GM21526 (cell line): ENCODE measurements around the gene MCF2L2.
"Not testable (repeated sequence)": the region's sequence is repeated elsewhere in the genome, so short reads cannot be mapped to it uniquely, and the experiment has no call there.

Experiments used
- ATAC-seq: cut with Tn5 transposase; IDR thresholded peaks from one replicate; pipeline ENCODE4 v1.9.1; 2021; ENCODE audit warnings: moderate library complexity; ENCODE audit not compliant: unreplicated experiment, low FRiP score

Gene MCF2L2

DNA sequence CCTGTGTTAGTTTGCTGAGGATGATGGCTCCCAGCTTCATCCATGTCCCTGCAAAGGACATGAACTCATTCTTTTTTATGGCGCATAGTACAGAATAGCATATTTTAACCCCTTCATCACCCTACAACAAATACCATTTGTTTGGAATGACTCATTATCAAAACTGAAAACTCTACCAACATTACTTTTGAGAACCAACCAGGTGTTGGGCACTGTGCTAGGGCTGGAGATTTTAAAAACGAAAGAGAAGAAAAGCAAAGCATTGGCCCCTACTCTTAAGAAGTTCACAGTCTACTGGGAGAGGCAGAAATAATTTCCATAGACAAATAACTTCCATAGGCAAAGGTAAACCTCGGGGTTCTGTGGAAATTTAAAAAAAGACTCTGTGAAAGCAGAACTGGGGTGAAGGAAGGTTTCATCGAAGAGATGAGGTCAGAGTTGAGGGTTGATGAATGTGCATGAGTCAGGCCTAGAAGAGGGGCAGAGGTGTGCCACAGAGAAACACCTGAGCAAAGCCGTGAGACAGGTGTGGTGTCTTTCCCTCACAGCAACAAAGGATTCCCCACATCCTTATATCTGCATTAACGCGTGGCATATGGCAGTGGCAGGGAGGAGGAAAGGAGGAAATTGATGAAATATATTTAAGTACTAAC lies 51.0 kb downstream of the MCF2L2 start:
- no peak for ATAC-seq

DNA sequence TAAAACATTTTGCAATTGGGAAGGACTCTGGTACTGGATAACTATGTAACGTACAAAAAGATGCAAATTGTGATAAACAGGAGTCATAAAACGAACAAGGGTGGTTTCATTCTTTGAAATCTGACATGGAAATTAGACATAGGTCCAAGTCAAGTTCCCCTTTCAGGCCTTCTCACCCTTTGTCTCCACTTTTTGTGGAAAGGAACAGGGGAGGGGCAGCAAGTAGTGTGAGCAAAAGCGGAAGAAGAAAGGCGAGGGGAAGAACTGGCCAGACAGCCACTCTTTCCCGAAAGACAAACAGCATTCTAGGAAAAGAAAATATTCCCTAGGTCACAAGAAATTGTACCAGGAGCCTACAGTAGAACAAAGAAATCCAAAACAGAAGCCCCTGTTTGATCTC lies 52.6 kb downstream of the MCF2L2 start:
- ATAC-seq, result no peak

DNA sequence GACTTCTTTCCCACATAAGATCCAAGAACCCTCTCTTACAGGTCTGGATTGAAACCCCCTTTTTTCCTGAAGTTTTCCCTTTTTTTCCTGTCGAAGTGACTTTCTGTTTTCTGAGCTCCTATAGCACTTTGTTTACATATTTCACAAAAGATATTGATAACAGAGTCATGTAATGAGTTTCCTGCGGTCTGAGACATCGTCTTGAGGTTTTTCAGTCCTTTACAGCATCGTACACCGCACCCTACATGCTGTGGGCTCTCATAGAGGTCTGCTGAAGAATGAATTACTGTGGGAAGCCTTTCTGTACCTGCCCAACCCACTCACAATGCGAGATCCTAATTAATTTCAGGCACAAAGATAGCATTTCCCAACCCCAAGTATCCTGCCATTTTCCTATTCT lies 53.1 kb downstream of the MCF2L2 start:
- no peak for ATAC-seq

DNA sequence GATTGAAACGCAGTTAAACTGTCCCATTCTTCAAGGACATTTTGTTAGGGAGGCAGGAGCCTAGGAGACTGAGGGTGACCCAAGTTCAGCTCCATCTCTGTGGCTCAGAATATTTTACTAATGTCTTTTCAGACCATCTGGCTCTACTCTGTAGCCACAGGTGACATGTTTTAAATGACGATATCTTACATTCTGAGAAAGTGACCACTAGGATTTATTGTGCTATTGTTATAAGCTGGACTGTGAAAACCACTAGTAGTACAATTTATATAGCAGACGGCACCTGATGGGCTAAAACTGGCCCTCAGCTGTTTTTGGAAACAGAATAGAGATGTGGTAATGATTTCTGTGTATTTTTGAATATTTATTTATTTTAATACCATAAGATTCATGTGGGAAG lies 55.5 kb downstream of the MCF2L2 start:
- ATAC-seq, result no peak

DNA sequence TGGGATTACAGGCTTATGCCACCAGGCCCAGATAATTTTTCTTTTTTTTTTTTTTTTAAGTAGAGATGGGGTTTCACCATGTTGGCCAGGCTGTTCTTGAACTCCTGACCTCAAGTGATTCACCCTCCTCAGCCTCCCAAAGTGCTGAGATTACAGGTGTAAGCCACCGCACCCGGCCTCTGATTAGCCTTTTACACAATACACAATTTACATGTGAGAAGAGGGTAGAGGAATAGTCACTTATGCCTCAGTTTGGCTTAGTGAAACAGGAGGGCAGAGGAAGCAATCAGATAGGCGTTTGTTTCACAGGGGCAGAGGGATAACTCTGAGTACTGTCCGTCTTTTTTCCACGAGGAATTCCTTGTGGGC lies 56.8 kb downstream of the MCF2L2 start:
- not testable (repeated sequence) for ATAC-seq

DNA sequence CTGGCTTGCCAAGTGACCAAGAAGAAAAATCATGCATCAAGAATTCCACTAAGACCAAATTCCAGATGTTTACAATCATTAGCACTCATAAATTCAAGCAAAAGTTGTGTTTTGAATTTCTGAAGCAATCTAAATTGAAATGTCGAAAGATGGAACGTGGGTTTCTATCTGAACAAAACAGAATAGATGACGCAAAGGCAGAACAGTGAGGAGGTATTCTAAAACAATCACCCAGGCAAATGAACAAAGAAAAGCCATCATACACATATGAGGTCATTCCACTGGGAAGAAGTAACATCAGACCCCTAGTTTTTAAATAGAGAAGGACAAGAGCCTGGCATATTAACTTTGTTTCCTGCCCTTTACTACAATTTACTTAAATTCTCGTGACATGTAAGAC lies 58.0 kb downstream of the MCF2L2 start:
- no peak for ATAC-seq

DNA sequence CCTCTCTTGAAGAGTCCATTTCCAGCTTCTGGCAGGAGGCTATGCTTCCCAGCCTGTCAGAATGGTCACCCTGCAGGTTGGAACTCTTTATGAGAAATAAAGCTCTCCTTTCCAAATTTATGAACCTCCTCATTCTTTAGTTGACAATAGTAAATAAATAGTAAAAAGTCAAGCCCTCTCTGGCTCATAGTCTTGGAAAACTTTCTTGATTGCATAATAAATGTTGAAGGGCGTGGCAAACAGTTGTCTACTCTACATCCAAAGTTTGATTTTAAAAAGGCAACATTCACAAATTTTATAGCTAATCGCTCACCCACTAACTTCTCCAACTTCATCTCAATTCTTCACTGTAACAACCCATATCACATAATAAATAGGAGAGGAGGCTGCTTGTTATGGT lies 58.8 kb downstream of the MCF2L2 start:
- ATAC-seq, result no peak

DNA sequence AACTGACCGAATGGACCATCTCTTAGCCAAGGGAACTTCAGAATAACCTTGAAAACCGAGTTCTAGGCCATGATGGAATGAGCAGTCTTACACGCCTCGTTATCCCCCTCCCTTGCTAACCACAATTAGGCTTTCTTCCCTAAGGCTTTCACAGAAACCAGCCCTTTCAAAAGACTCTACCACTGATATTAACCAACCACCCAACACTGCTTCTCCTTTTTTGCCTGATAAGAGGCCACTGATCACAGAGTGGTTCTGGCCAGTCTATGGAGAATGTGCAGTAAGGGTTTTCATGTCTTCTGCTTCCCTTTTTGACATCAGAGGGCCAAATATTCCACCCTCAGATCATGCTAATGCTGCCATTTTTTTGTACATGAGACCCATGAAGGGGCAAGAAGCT lies 59.3 kb downstream of the MCF2L2 start:
- ATAC-seq, result no peak

DNA sequence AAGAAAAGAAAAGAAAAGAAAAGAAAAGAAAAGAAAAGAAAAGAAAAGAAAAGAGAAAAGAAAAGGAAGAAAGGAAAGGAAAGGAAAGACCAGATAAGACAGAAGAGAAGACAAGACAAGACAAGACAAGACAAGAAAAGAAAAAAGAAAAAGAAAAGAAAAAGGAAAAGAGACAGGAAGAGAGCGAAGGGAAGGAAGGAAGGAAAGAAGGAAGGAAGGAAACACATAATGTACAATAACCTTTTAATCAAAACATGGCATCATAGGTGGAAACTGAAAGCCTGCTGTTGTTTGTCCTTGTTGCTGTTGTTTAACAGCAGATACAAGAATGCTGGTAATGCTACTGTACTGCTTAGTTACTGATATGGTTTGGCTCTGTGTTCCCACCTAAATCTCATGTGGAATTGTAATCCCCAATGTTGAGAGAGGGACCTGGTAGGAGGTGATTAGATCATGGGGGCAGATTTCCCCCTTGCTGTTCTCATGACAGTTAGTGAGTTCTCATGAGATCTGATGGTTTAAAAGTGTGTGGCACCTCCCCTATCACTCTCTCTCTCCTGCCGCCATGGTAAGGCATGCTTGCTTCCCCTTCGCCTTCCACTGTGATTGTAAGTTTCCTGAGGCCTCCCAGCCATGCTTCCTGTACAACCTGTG lies 67.3 kb downstream of the MCF2L2 start:
- no peak for ATAC-seq

DNA sequence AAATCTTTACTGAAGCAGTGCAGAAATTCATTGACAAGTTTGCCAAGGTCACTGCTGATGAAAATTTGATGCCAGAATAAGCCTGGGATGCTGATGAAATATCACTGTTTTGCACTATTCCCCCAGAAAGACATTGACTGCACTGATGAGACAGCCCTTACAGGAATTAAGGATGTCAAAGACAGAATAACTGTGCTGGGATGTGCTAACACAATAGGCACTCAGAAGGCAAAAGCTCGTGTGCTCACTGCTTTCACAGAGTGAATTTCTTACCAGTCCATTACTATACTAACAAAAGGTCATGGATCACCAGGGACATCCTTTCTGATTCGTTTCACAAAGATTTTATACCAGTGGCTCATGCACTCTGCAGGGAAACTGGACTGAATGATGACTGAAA lies 69.4 kb downstream of the MCF2L2 start:
- no peak for ATAC-seq

DNA sequence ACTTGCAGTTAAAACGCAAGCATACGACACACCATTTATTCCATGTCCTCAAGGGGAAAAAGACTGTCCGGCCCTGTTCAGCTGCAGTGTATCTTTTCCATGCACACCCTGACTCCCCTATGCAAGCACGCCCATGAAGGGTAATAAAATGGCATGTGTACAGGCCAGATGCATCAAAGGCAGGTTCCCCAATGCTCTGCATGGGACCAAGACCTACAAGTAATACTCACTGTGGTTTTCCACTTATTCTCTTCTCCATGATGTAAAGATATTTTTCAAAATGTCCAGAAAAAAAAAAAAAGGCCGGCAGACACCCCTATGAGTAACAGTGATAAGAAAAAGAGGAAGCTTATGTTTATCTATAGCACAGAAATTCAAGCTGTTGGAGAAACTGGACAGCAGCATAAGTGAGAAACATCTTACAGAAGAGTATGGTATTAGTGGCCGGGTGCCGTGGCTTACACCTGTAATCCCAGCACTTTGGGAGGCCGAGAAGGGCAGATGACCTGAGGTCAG lies 70.8 kb downstream of the MCF2L2 start:
- ATAC-seq, result no peak

DNA sequence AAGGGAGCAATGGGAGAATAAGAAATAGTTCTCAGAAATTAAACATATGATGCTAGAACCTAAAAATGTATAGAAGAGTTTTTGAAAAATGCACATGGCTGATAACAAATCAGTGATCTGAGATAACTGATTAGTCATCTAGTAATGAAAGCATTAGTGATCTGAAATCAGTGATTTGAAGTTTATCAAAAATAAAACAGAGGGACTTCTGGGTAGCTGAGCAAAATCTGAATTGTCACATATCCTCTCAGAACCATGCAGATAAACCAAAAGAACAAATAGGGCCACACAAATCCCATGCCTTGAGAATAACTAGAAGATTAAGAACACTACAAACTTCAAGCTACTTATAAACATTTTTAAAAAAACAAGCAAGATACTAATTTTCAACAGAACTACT lies 71.5 kb downstream of the MCF2L2 start:
- no peak for ATAC-seq

DNA sequence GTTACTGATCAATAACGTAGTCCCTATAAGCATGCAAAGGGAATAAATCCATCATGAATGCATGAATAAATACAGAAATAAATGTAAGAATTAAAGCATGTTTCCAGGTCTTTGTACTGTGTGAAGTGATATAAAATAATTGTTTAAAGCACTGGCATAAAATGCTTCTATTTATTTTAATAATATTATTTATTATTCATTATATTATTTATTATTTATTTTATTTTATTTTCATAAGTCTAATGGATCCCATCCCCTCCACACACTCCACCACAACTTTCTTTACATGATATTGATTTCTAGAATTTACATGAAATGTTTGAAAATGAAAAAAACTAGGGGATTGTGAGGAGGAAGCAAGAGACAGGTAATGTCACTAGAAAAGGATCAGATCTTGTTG lies 73.5 kb downstream of the MCF2L2 start:
- no peak for ATAC-seq

DNA sequence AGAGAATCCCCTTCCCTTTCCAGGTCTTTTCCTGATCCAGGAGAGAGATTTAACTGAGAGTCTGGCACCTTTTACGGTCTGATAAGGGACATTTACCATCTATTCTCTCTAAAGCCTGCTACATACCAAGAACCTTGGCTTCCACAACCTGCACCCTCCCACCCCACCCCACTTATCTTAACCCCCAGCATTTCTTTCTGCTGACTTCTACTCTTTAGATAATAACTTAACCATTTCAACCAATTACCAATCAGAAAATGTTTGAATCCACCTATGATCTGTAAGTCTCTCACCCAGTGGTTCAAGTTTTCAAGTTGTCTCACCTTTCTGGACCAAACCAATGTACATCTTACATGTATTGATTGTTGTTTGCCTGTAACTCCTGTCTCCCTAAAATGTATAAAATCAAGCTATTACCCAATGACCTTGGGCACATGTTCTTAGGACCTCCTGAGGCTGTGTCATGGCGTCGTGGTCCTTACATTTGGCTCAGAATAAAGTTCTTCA lies 74.0 kb downstream of the MCF2L2 start:
- ATAC-seq, result no peak

DNA sequence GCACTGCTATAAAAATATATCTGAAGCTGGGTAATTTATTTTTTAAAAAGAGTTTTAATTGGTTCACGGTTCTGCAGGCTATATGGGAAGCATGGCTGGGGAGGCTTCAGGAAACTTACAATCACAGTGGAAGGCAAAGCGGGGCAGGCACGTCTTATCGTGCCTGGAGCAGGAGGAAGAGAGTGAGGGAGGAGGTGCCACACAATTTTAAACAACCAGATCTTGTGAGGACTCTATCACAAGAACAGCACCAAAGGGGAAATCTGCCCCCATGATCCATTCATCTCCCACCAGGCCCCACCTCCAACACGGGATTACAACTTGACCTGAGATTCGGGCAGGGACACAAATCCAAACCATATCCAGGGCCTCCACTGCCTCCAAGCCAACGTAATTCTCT lies 75.0 kb downstream of the MCF2L2 start:
- no peak for ATAC-seq

DNA sequence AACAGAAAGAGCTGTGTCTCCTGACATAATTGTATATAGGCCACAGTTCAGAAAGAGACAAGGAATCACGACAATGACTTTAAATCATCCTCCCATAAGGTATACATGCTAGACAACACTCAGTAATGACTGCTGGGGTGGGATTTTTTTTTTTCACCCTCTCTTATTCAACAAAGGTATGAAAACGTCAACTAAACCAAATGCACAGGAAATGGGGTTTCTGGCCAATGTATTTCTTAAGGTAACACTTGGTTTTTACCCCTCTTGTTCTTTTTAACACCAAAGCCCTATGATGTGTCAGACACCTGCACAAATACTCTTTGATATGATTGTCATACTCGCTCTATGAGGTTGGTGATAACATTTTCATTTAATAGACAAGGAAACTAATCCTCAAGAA lies 78.3 kb downstream of the MCF2L2 start:
- ATAC-seq, result no peak

DNA sequence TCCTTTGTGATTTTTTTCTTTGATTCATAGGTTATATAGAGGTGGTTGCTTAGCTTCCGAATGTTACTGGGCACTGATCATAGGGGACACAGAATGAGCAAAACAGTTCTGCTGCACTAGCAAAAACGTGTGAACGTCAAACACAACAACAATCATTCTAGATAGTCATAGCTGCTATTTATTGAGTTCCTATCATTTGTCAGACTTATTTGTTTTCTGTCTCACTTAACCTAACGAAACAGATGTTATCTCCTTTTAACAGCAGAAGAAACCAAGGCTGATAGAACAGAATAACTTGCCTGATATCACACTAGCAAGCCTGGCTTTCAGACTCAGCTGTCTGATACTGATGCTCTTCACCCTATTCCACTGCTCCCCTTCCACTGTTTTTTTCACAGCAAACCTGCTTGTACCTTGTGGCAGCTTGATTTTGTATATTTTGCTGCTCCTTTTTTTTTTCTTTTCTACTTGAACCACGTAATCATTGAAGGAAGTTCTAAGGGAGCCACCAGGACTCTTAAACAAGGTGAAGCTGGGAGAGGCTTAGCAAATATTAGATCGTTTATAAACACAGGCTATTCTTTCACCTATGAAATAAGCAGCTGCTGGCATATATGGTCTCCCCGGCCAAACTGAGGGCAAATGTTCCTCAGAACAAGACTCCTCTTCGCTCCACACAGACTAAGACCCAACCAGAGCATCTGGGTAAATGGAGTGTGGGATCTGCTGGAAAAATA lies 78.8 kb downstream of the MCF2L2 start:
- ATAC-seq, result no peak

DNA sequence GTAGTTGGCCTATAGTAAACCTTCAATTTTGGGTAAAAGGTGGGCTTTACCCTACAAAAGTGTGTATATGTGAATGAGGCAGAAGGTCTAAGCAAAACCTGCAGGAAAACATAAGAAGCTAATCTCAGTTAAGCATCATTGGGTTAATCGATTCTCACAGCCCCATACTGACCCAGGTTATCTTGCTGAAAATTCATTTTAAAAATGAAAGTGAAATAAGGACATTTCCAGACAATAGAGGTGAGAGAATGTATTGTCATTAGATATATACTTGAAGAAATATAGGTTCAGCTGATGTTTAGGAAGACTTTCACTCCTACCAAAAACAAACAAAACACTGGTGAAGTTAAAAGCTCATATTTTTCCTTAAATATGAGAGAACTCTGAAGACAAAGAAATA lies 85.6 kb downstream of the MCF2L2 start:
- ATAC-seq, result no peak

DNA sequence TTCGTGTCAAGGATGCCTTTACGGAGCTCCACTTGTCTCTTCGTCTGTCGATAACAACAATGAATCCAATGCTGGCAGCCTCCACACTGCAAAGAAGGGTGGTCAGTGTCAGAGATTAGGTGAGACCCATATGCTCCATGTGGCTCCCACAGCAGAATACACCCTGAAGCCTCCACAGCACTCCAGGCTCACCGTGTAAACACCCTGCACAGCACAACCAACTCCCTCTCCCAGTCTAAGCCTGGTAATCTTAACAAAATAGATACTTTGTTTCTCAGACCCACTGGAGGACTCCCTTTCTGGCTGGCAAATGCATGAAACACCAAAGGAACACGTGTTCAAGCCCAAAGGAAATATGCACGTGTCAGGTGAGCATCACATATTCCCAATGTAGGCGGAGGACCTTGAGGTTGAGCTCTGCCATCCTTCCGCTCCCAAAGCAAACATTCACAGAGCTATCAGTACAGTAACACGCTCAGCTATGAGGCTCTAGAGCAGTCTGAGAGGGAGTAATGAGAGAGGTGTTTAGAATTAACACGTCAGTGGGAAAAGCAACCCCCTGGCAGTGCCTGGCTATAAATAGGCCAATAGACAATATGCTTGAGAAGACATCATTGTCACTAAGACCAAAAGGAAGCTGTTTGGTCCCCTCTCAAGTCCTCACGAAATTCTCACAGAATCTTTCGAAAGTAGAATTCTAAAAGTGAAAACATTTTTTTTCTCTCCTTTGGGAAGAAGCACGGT lies 86.7 kb downstream of the MCF2L2 start:
- ATAC-seq, result no peak

DNA sequence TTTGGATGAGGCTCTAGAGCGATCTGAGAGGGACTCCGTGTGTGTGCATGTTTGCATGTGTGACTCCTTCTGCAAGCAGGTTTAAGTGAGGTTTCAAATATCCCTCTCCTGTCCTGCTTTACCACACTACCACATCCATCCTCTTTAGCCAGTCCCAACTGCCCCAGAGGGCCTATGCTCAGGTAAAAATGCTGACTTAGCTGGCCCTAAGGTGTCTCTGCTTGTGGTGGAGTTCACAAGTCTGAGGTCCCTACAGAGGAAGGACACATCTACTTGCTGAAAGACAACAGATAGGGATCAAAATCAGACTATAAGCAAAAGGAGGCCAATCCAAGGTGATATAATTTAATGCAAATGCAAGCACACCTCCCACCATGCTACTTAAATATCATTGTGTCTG lies 88.2 kb downstream of the MCF2L2 start:
- ATAC-seq, result no peak
